IMR-90 (cell line): Measurements from ENCODE around the gene NSL1. TPM values are rescaled to one million over a fixed set of nuclear protein-coding genes. Genes with fewer than 3 reads are reported as not detected.

Experiments
- ATAC-seq: fragments of 200-7000 bp; cut with Tn5 transposase; 2 replicates; pipeline ENCODE4 v1.9.1; 2020; ENCODE audit warnings: low read depth, mild to moderate bottlenecking, moderate library complexity
- BruUV-seq: library from RNA; stranded (reverse); fragments of 400-500 nt; replicated peaks from 2 replicates; lab custom pipeline; 2021; lab: Mats Ljungman, UMichigan
- CTCF ChIA-PET: fragments of 300-600 bp; formaldehyde crosslinking; extraction: SDS; loops from one replicate; lab custom pipeline; 2021; ENCODE audit warnings: antibody characterized with exemption; lab: Yijun Ruan, JAX
- POLR2A ChIA-PET: fragments of 300-600 bp; sonication (Branson Sonifier 250); formaldehyde crosslinking; loops from one replicate; lab custom pipeline; 2022; ENCODE audit warnings: antibody characterized with exemption; ENCODE audit not compliant: unreplicated experiment; lab: Charles Lee
- DNase-seq: peaks from one replicate; pipeline ENCODE4 v3.0.0; 2013
- H2AFZ ChIP-seq: replicated peaks from 2 replicates; pipeline ENCODE3; 2013; ENCODE audit warnings: low read length, mild to moderate bottlenecking; ENCODE audit not compliant: poor library complexity
- H2AK5ac ChIP-seq: 2 replicates; pipeline ENCODE4 v1.6.1; 2013; ENCODE audit warnings: low read depth, low read length, inconsistent platforms
- H2AK9ac ChIP-seq: replicated peaks from 2 replicates; pipeline ENCODE3; 2013; ENCODE audit warnings: mild to moderate bottlenecking, low read depth, low read length, moderate library complexity; ENCODE audit not compliant: poor library complexity
- H2BK120ac ChIP-seq: 2 replicates; pipeline ENCODE4 v1.6.1; 2013; ENCODE audit warnings: low read depth, low read length, inconsistent platforms
- H2BK15ac ChIP-seq: 3 replicates; pipeline ENCODE4 v1.6.1; 2013; ENCODE audit warnings: low read depth, low read length, inconsistent platforms
- H2BK20ac ChIP-seq: 2 replicates; pipeline ENCODE4 v1.6.1; 2013; ENCODE audit warnings: low read depth, mild to moderate bottlenecking, inconsistent platforms, low read length, moderate library complexity
- H2BK5ac ChIP-seq: 2 replicates; pipeline ENCODE4 v1.6.1; 2013; ENCODE audit warnings: mild to moderate bottlenecking, low read depth, low read length, inconsistent platforms; ENCODE audit not compliant: poor library complexity, severe bottlenecking
- H3K14ac ChIP-seq: replicated peaks from 2 replicates; pipeline ENCODE4 v1.6.1; 2013; ENCODE audit warnings: low read depth, low read length, inconsistent platforms
- H3K18ac ChIP-seq: 2 replicates; pipeline ENCODE4 v1.6.1; 2013; ENCODE audit warnings: low read depth, low read length, control low read depth
- H3K23ac ChIP-seq: 2 replicates; pipeline ENCODE4 v1.6.1; 2013; ENCODE audit warnings: low read depth, low read length, inconsistent platforms
- H3K27ac ChIP-seq: 2 replicates; pipeline ENCODE4 v1.5.1; 2013; ENCODE audit warnings: mild to moderate bottlenecking, control low read depth, low read length; ENCODE audit not compliant: insufficient read depth
- H3K27me3 ChIP-seq: 2 replicates; pipeline ENCODE4 v1.6.1; 2013; ENCODE audit warnings: low read length; ENCODE audit not compliant: control insufficient read depth, insufficient read depth
- H3K36me3 ChIP-seq: 2 replicates; pipeline ENCODE4 v1.6.1; 2013; ENCODE audit warnings: low read length, mixed read lengths; ENCODE audit not compliant: control insufficient read depth, insufficient read depth
- H3K4ac ChIP-seq: 2 replicates; pipeline ENCODE4 v1.6.1; 2013; ENCODE audit warnings: low read depth, low read length, inconsistent platforms
- H3K4me1 ChIP-seq: 2 replicates; pipeline ENCODE4 v1.6.1; 2013; ENCODE audit warnings: low read length, mixed read lengths; ENCODE audit not compliant: control insufficient read depth, insufficient read depth
- H3K4me2 ChIP-seq: 2 replicates; pipeline ENCODE4 v1.6.1; 2013; ENCODE audit warnings: low read depth, mild to moderate bottlenecking, control low read depth, low read length, moderate library complexity
- H3K4me3 ChIP-seq: 2 replicates; pipeline ENCODE4 v1.5.1; 2013; ENCODE audit warnings: low read depth, mild to moderate bottlenecking, control low read depth, low read length, moderate library complexity; ENCODE audit not compliant: insufficient read depth
- H3K56ac ChIP-seq: 2 replicates; pipeline ENCODE4 v1.6.1; 2013; ENCODE audit warnings: low read length, inconsistent platforms; ENCODE audit not compliant: insufficient read depth; ENCODE audit errors: extremely low read depth
- H3K79me1 ChIP-seq, 2 experiments: 2 replicates each; pipeline ENCODE4 v1.6.1; 2013; ENCODE audit warnings: low read length in 2 of 2, inconsistent platforms in 1 of 2, low read depth in 1 of 2
- H3K9ac ChIP-seq: 2 replicates; pipeline ENCODE4 v1.6.1; 2013; ENCODE audit warnings: low read depth, low read length, control low read depth
- H3K9me1 ChIP-seq: 2 replicates; pipeline ENCODE4 v1.6.1; 2013; ENCODE audit warnings: low read length, inconsistent platforms; ENCODE audit not compliant: insufficient read depth
- H3K9me3 ChIP-seq: 2 replicates; pipeline ENCODE4 v1.6.1; 2013; ENCODE audit warnings: low read length; ENCODE audit not compliant: control insufficient read depth, insufficient read depth
- H4K20me1 ChIP-seq: 2 replicates; pipeline ENCODE4 v1.6.1; 2013; ENCODE audit warnings: low read length, inconsistent platforms; ENCODE audit not compliant: insufficient read depth
- H4K5ac ChIP-seq: 2 replicates; pipeline ENCODE4 v1.6.1; 2013; ENCODE audit warnings: mild to moderate bottlenecking, low read depth, low read length, control low read depth
- H4K8ac ChIP-seq, 2 experiments: 2 replicates each; pipeline ENCODE4 v1.6.1; 2013; ENCODE audit warnings: low read depth in 2 of 2, low read length in 2 of 2, control low read depth in 1 of 2, inconsistent platforms in 1 of 2
- H4K91ac ChIP-seq: 2 replicates; pipeline ENCODE4 v1.6.1; 2013; ENCODE audit warnings: low read depth, low read length, inconsistent platforms; ENCODE audit not compliant: insufficient read depth
- BHLHE40 ChIP-seq: fragments of 150-350 bp; IDR thresholded peaks from 2 replicates; pipeline ENCODE4 v1.6.1; 2016; ENCODE audit warnings: mild to moderate bottlenecking, low read depth, low read length
- CEBPB ChIP-seq: IDR thresholded peaks from 2 replicates; pipeline ENCODE4 v1.6.1; 2012; ENCODE audit warnings: low read depth, low read length, improper control_type of control experiment
- CTCF ChIP-seq: conservative IDR thresholded peaks from 2 replicates; pipeline ENCODE4 v1.5.1; 2012; ENCODE audit warnings: mild to moderate bottlenecking, low read depth, low read length, improper control_type of control experiment
- ELK1 ChIP-seq: fragments of 150-350 bp; IDR thresholded peaks from 2 replicates; pipeline ENCODE4 v1.6.1; 2016; ENCODE audit warnings: low read depth, mild to moderate bottlenecking, low read length, moderate library complexity, borderline replicate concordance
- FOS ChIP-seq: fragments of 150-350 bp; IDR thresholded peaks from 2 replicates; pipeline ENCODE4 v1.6.1; 2016; ENCODE audit warnings: low read depth, low read length
- MAZ ChIP-seq: IDR thresholded peaks from 2 replicates; pipeline ENCODE4 v1.6.1; 2012; ENCODE audit warnings: low read depth, mild to moderate bottlenecking, low read length, improper control_type of control experiment, moderate library complexity, borderline replicate concordance
- MXI1 ChIP-seq: IDR thresholded peaks from 2 replicates; pipeline ENCODE4 v1.6.1; 2012; ENCODE audit warnings: low read depth, mild to moderate bottlenecking, low read length, moderate library complexity, borderline replicate concordance
- NFE2L2 ChIP-seq: fragments of 150-350 bp; IDR thresholded peaks from 2 replicates; pipeline ENCODE4 v1.6.1; 2016; ENCODE audit warnings: low read depth, mild to moderate bottlenecking, low read length
- RAD21 ChIP-seq: IDR thresholded peaks from 2 replicates; pipeline ENCODE4 v1.6.1; 2012; ENCODE audit warnings: low read length, improper control_type of control experiment
- RFX5 ChIP-seq: IDR thresholded peaks from 2 replicates; pipeline ENCODE4 v1.8.0; 2012; ENCODE audit warnings: low read depth, mild to moderate bottlenecking, low read length, moderate library complexity
- WGBS, 2 experiments: methylation state at CpG; one replicate each; pipeline versions ENCODE4 v1.1.5 to v1.1.7; 2013; ENCODE audit warnings: missing lambda C conversion rate in 2 of 2; ENCODE audit not compliant: insufficient read length in 1 of 2; ENCODE audit errors: extremely low coverage in 2 of 2; 5-methylcytosine and 5-hydroxymethylcytosine counted together
- dilution Hi-C: fragments of 300-500 bp; cut with HindIII; formaldehyde crosslinking; loops from one replicate; pipeline ENCODE4 v1.14.3; 2018; ENCODE audit warnings: low sequenced_read_pairs; ENCODE audit not compliant: unreplicated experiment
- in situ Hi-C: fragments of 300-500 bp; cut with MboI; formaldehyde crosslinking; loops from 3 replicates; pipeline ENCODE4 v1.14.3; 2019; ENCODE audit warnings: low sequenced_read_pairs, inconsistent platforms, mixed read lengths
- intact Hi-C: fragments of 100-400 bp; cut with micrococcal nuclease; formaldehyde crosslinking; loops from 2 replicates; pipeline ENCODE4 v1.10.0; 2022
- polyA plus RNA-seq, 3 experiments: library from polyadenylated mRNA; depleted of rRNA; stranded (reverse); fragments of >200 nt; gene quantifications; 2 replicates each; pipeline ENCODE4 v1.2.3, GENCODE V29; 2012; ENCODE audit warnings: low replicate concordance in 1 of 3
- total RNA-seq: library from RNA; depleted of rRNA; stranded (reverse); fragments of >200 nt; gene quantifications from 2 replicates; pipeline ENCODE4 v1.2.3, GENCODE V29; 2012

Gene NSL1
- total and polyA plus RNA-seq, 2 of the 4 experiments (the other 2 are of a cell fraction): 19.1 to 42.5 TPM

- DNase-seq (peak; percentile 5), ATAC-seq (peak; percentile 51)
- no peak overlapping the region for H2AFZ ChIP-seq
- no TSS peak for BruUV-seq
- no peak overlapping the region for H3K14ac ChIP-seq
- H3K79me1 ChIP-seq: no peaks in the 10 kb centered on the region
- no peak overlapping the region for H4K5ac ChIP-seq
- H3K4me2 ChIP-seq: no peak overlapping the region
- H3K36me3 ChIP-seq: 0 out of 2 replicates have a peak, but pooled peaks cover 1% of the 10 kb centered on the region
- no peak overlapping the region for H3K27ac ChIP-seq
- H4K20me1 ChIP-seq: no peaks in the 10 kb centered on the region
- no peaks in the 10 kb centered on the region for H3K9me3 ChIP-seq
- no CpG with 5 or more reads among the region's 3 CpGs for WGBS, 2 experiments
- H3K23ac ChIP-seq: no peak overlapping the region
- dilution Hi-C loops (no loop called here), intact Hi-C loops (loop anchor here (2.0 kb wide), 1 partner anchor 178 kb away; no protein-coding TSS in a partner anchor), in situ Hi-C loops (loop anchor here (10.0 kb wide), 1 partner anchor 178 kb away; no protein-coding TSS in a partner anchor)
- no peak overlapping the region for H2BK5ac ChIP-seq
- no peak overlapping the region for H2BK120ac ChIP-seq
- H3K4ac ChIP-seq: no peak overlapping the region
- no peak overlapping the region for H3K9ac ChIP-seq
- TF ChIP-seq CTCF (no peak), BHLHE40 (no peak), RAD21 (no peak), ELK1 (no peak), RFX5 (no peak), CEBPB (no peak), NFE2L2 (no peak), FOS (no peak), MAZ (no peak), MXI1 (no peak)
- H3K4me3 ChIP-seq: no peak overlapping the region
- no peaks in the 10 kb centered on the region for H3K27me3 ChIP-seq
- H2BK20ac ChIP-seq: no peak overlapping the region
- no peaks in the 10 kb centered on the region for H3K9me1 ChIP-seq
- ChIA-PET POLR2A (no interaction called here), CTCF (interaction anchor here (1.1 kb wide), 1 partner anchor 179 kb away, joined by 5 read pairs; no protein-coding TSS in a partner anchor)
- no peak overlapping the region for H4K8ac ChIP-seq
- no peak overlapping the region for H2AK5ac ChIP-seq
- no peaks in the 10 kb centered on the region for H3K4me1 ChIP-seq
- no peak overlapping the region for H2AK9ac ChIP-seq
- no peak overlapping the region for H2BK15ac ChIP-seq
- H3K18ac ChIP-seq: no peak overlapping the region
- no peak overlapping the region for H3K56ac ChIP-seq
- H4K91ac ChIP-seq: no peak overlapping the region
These were observed 25.1 kb upstream of the NSL1 start for GRCh38 chr1:212816567-212817278.
